MM.1S (cell line): Measurements from ENCODE around the gene KRTAP4-1.
"Not testable (repeated sequence)": the region's sequence is repeated elsewhere in the genome, so short reads cannot be mapped to it uniquely, and the experiment has no call there.

Experiments used
- EZH2 ChIP-seq: fragments of 300-600 bp; sonication (generic); optimal IDR thresholded peaks from 2 replicates; pipeline ENCODE3; 2017; ENCODE audit warnings: low read depth, mild to moderate bottlenecking, antibody characterized with exemption, low read length, mixed read lengths
- EZH2phosphoT487 ChIP-seq: fragments of 300-600 bp; sonication (generic); IDR thresholded peaks from 2 replicates; pipeline ENCODE4 v1.6.1; 2018; ENCODE audit warnings: antibody characterized with exemption, low read length
- TF ChIP-seq, protein P1 (sequence below): fragments of 300-600 bp; sonication (generic); IDR thresholded peaks from 2 replicates; pipeline ENCODE4 v1.5.1; 2016; ENCODE audit warnings: antibody characterized with exemption, low read length, mixed read lengths

GRCh38 chr17:41148971-41149651 lies 35.6 kb downstream of the KRTAP4-1 start:
- TF ChIP-seq, protein P1, sequence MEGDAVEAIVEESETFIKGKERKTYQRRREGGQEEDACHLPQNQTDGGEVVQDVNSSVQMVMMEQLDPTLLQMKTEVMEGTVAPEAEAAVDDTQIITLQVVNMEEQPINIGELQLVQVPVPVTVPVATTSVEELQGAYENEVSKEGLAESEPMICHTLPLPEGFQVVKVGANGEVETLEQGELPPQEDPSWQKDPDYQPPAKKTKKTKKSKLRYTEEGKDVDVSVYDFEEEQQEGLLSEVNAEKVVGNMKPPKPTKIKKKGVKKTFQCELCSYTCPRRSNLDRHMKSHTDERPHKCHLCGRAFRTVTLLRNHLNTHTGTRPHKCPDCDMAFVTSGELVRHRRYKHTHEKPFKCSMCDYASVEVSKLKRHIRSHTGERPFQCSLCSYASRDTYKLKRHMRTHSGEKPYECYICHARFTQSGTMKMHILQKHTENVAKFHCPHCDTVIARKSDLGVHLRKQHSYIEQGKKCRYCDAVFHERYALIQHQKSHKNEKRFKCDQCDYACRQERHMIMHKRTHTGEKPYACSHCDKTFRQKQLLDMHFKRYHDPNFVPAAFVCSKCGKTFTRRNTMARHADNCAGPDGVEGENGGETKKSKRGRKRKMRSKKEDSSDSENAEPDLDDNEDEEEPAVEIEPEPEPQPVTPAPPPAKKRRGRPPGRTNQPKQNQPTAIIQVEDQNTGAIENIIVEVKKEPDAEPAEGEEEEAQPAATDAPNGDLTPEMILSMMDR, result not testable (repeated sequence)
- not testable (repeated sequence) for TF ChIP-seq EZH2, EZH2phosphoT487
